Measurements from ENCODE around the gene MYH14.

GRCh38 chr19:50258918-50259372, 55.5 kb downstream of the MYH14 start:
- TF ChIP-seq CTCF (IDR thresholded peaks at IDR 0.05), result peak; percentile 35 to 57 (median 49)
- no peak for TF ChIP-seq POLR2A (IDR thresholded peaks at IDR 0.05)
- no peak for TF ChIP-seq POLR2AphosphoS5 (IDR thresholded peaks at IDR 0.05)
